SU-DHL-6 (cell line): ENCODE measurements around the gene HSP90AB1.

Experiments used
- H2AFZ ChIP-seq: fragments of 200-600 bp; sonication (generic); 2 replicates; pipeline ENCODE4 v1.6.1; 2014; ENCODE audit warnings: low read depth, mild to moderate bottlenecking, moderate library complexity, mixed read lengths, antibody characterized with exemption, low read length; ENCODE audit not compliant: severe bottlenecking
- H3F3A ChIP-seq: fragments of 200-600 bp; shearing (Covaris generic); 2 replicates; pipeline ENCODE4 v1.6.0; 2016; ENCODE audit warnings: antibody characterized with exemption, mild to moderate bottlenecking; ENCODE audit not compliant: insufficient read depth
- H3K27ac ChIP-seq: fragments of 200-600 bp; sonication (generic); 2 replicates; pipeline ENCODE4 v1.5.1; 2016; ENCODE audit warnings: low read depth, mild to moderate bottlenecking, low read length, moderate library complexity, mixed read lengths
- H3K27me3 ChIP-seq: fragments of 200-600 bp; sonication (generic), shearing (Covaris generic); 2 replicates; pipeline ENCODE4 v1.6.0; 2014; ENCODE audit warnings: mild to moderate bottlenecking, low read length
- H3K36me3 ChIP-seq: fragments of 200-600 bp; sonication (generic); 2 replicates; pipeline ENCODE4 v1.6.1; 2014; ENCODE audit warnings: mild to moderate bottlenecking, low read length, mixed read lengths
- H3K4me2 ChIP-seq: fragments of 300-600, 200-600 bp; shearing (Covaris generic), sonication (generic); 2 replicates; pipeline ENCODE4 v1.6.0; 2014; ENCODE audit warnings: low read length, low read depth, mild to moderate bottlenecking; ENCODE audit not compliant: poor library complexity, severe bottlenecking
- H3K4me3 ChIP-seq: fragments of 200-600 bp; sonication (generic); 2 replicates; pipeline ENCODE4 v1.5.1; 2014; ENCODE audit warnings: antibody characterized with exemption, low read length, mild to moderate bottlenecking, mixed read lengths; ENCODE audit not compliant: insufficient read depth, poor library complexity, severe bottlenecking
- H3K79me2 ChIP-seq: fragments of 200-600 bp; sonication (generic); 2 replicates; pipeline ENCODE4 v1.6.1; 2014; ENCODE audit warnings: mild to moderate bottlenecking, low read length, moderate library complexity; ENCODE audit not compliant: insufficient read depth
- H3K9ac ChIP-seq: fragments of 200-600 bp; sonication (generic); 2 replicates; pipeline ENCODE4 v1.7.0; 2014; ENCODE audit warnings: mild to moderate bottlenecking, low read length
- H3K9me2 ChIP-seq: fragments of 200-600 bp; sonication (generic); replicated peaks from 2 replicates; pipeline ENCODE4 v1.6.1; 2014; ENCODE audit warnings: low read length; ENCODE audit not compliant: insufficient read depth
- H3K9me3 ChIP-seq: fragments of 200-600 bp; sonication (generic); 2 replicates; pipeline ENCODE4 v1.6.1; 2014; ENCODE audit warnings: low read length, mixed read lengths; ENCODE audit not compliant: insufficient read depth
- H4K20me1 ChIP-seq: fragments of 200-600 bp; sonication (generic); 2 replicates; pipeline ENCODE4 v1.6.1; 2014; ENCODE audit warnings: low read depth, mild to moderate bottlenecking, antibody characterized with exemption, low read length, moderate library complexity, mixed read lengths
- CTCF ChIP-seq: fragments of 200-600 bp; sonication (generic); IDR thresholded peaks from one replicate; pipeline ENCODE4 v1.5.1; 2017; ENCODE audit warnings: antibody characterized with exemption, mild to moderate bottlenecking, low read length, moderate library complexity; ENCODE audit not compliant: insufficient read depth, poor library complexity, severe bottlenecking
- EZH2phosphoT487 ChIP-seq: fragments of 200-600 bp; sonication (generic), shearing (Covaris generic); conservative IDR thresholded peaks from 2 replicates; pipeline ENCODE4 v1.6.1; 2018; ENCODE audit warnings: mild to moderate bottlenecking, antibody characterized with exemption, low read length, moderate library complexity, mixed read lengths

HSP90AB1 gene

GRCh38 chr6:44272529-44272928 is 25.6 kb downstream of the HSP90AB1 start:
- Histone ChIP-seq H3K9me3 (no peaks in the 10 kb centered on the region), H3K27ac (no peak overlapping the region), H3K27me3 (no peaks in the 10 kb centered on the region), H3K4me3 (no peak overlapping the region), H3K4me2 (no peak overlapping the region), H4K20me1 (no peaks in the 10 kb centered on the region), H2AFZ (no peak overlapping the region), H3F3A (peaks cover 10% of the 10 kb centered on the region; the same call in 1 of the 2 replicates), H3K79me2 (no peaks in the 10 kb centered on the region), H3K9me2 (no peaks in the 10 kb centered on the region), H3K9ac (no peak overlapping the region), H3K36me3 (no peaks in the 10 kb centered on the region)
- TF ChIP-seq EZH2phosphoT487 (no peak), CTCF (no peak)

GRCh38 chr6:44272999-44273566 is 26.2 kb downstream of the HSP90AB1 start:
- Histone ChIP-seq H4K20me1 (no peaks in the 10 kb centered on the region), H3K36me3 (no peaks in the 10 kb centered on the region), H3K27ac (no peak overlapping the region), H2AFZ (no peak overlapping the region), H3K9me2 (no peaks in the 10 kb centered on the region), H3K27me3 (no peaks in the 10 kb centered on the region), H3K4me2 (no peak overlapping the region), H3F3A (peaks cover 10% of the 10 kb centered on the region; the same call in 1 of the 2 replicates), H3K9me3 (no peaks in the 10 kb centered on the region), H3K79me2 (no peaks in the 10 kb centered on the region), H3K9ac (no peak overlapping the region), H3K4me3 (no peak overlapping the region)
- TF ChIP-seq EZH2phosphoT487 (no peak), CTCF (no peak)

GRCh38 chr6:44273617-44274016 is 26.7 kb downstream of the HSP90AB1 start:
- no peaks in the 10 kb centered on the region for H3K27me3 ChIP-seq
- H4K20me1 ChIP-seq = no peaks in the 10 kb centered on the region
- no peaks in the 10 kb centered on the region for H3K9me2 ChIP-seq
- H3K9me3 ChIP-seq = no peaks in the 10 kb centered on the region
- TF ChIP-seq CTCF (no peak), EZH2phosphoT487 (no peak)
- H2AFZ ChIP-seq = no peak overlapping the region
- H3K27ac ChIP-seq = no peak overlapping the region
- no peak overlapping the region for H3K9ac ChIP-seq
- peaks cover 10% of the 10 kb centered on the region; the same call in 1 of the 2 replicates for H3F3A ChIP-seq
- no peaks in the 10 kb centered on the region for H3K36me3 ChIP-seq
- H3K4me2 ChIP-seq = no peak overlapping the region
- no peak overlapping the region for H3K4me3 ChIP-seq
- H3K79me2 ChIP-seq = no peaks in the 10 kb centered on the region
